Measurements from ENCODE around the gene UBA7.

- TF ChIP-seq EZH2 (IDR thresholded peaks at IDR 0.05; ENCODE audit: borderline replicate concordance, low read length) (no peak), CTCF (IDR thresholded peaks at IDR 0.05; ENCODE audit: low read length) (no peak)
These were observed 42.3 kb downstream of the UBA7 start for GRCh38 chr3:49771340-49771938.

Data from OCI-LY1 (cell line).